GM18861 (cell line): ENCODE results near the gene USH1C.

Experiments
- ATAC-seq: cut with Tn5 transposase; IDR thresholded peaks from one replicate; pipeline ENCODE4 v1.9.1; 2021; ENCODE audit not compliant: unreplicated experiment

The USH1C gene

GRCh38 chr11:17544181-17544622, at the start of gene USH1C:
Gene USH1C (minus strand): TSS chr11:17544416. CDS start chr11:17544307, 109 bp downstream.
- ATAC-seq: no peak

GRCh38 chr11:17593466-17594245, 49.4 kb upstream of the USH1C start:
- ATAC-seq: no peak

- no peak for ATAC-seq
Observed at GRCh38 chr11:17591293-17591692, 47.1 kb upstream of the USH1C start.

- ATAC-seq: no peak
Observed at GRCh38 chr11:17590463-17590862, 46.2 kb upstream of the USH1C start.

- no peak for ATAC-seq
Observed at GRCh38 chr11:17588721-17589120, 44.5 kb upstream of the USH1C start.

- ATAC-seq: no peak
Observed at GRCh38 chr11:17588166-17588565, 44.0 kb upstream of the USH1C start.

- ATAC-seq: no peak
Observed at GRCh38 chr11:17585911-17586695, 41.9 kb upstream of the USH1C start.

- ATAC-seq: no peak
Observed at GRCh38 chr11:17581732-17582053, 37.5 kb upstream of the USH1C start.

GRCh38 chr11:17581036-17581731, 37.0 kb upstream of the USH1C start:
- no peak for ATAC-seq

- ATAC-seq: no peak
Observed at GRCh38 chr11:17580271-17580670, 36.1 kb upstream of the USH1C start.

- no peak for ATAC-seq
Observed at GRCh38 chr11:17579451-17579850, 35.2 kb upstream of the USH1C start.

- no peak for ATAC-seq
Observed at GRCh38 chr11:17578958-17579357, 34.7 kb upstream of the USH1C start.

GRCh38 chr11:17578296-17578695, 34.1 kb upstream of the USH1C start:
- ATAC-seq: no peak

- ATAC-seq: no peak
Observed at GRCh38 chr11:17575431-17576425, 31.5 kb upstream of the USH1C start.

GRCh38 chr11:17574141-17575091, 30.2 kb upstream of the USH1C start:
- ATAC-seq: no peak

- ATAC-seq: no peak
Observed at GRCh38 chr11:17573526-17573925, 29.3 kb upstream of the USH1C start.

- ATAC-seq: no peak
Observed at GRCh38 chr11:17572791-17573460, 28.7 kb upstream of the USH1C start.

- ATAC-seq: no peak
Observed at GRCh38 chr11:17572359-17572690, 28.1 kb upstream of the USH1C start.
